K562 (cell line): ENCODE measurements around the gene C11orf86. TPM values are rescaled to one million over a fixed set of nuclear protein-coding genes. Genes with fewer than 3 reads are reported as not detected.

Source experiments
- ATAC-seq: fragments of 200-7000 bp; cut with Tn5 transposase; 3 replicates; pipeline ENCODE4 v1.9.1; 2020; ENCODE audit warnings: moderate library complexity
- BruUV-seq: library from RNA; stranded (reverse); fragments of 400-500 nt; replicated peaks from 2 replicates; lab custom pipeline; 2021; lab: Mats Ljungman, UMichigan
- CTCF ChIA-PET: fragments of 300-600 bp; formaldehyde crosslinking; extraction: SDS; loops from one replicate; lab custom pipeline; 2021; ENCODE audit warnings: low intra/inter-chr PET ratio; lab: Yijun Ruan, JAX
- POLR2A ChIA-PET: fragments of 300-600, 350-650 bp; sonication (Branson Sonifier 250); formaldehyde crosslinking; extraction: SDS; loops from one replicate; lab custom pipeline; 2021; ENCODE audit warnings: antibody characterized with exemption, inconsistent platforms; lab: Yijun Ruan, JAX
- DNase-seq, 4 experiments: peaks; one replicate each; pipeline versions ENCODE4 v3.0.0 to v3.0.0-alpha.2; 2011 to 2018; ENCODE audit warnings: low spot score in 3 of 4, mixed read lengths in 3 of 4; ENCODE audit errors: extremely low read depth in 1 of 4
- FAIRE-seq: peaks from 2 replicates; lab custom pipeline; 2011; peaks lifted over from hg19 to GRCh38; lab: Jason Lieb, UNC
- H2AFZ ChIP-seq: 2 replicates; pipeline ENCODE4 v1.6.0; 2011; ENCODE audit warnings: low read depth, low read length, control low read depth, inconsistent platforms
- H3K27ac ChIP-seq: fragments of 200-600 bp; 3 replicates; pipeline ENCODE4 v1.8.0; 2011; ENCODE audit warnings: low read depth, mild to moderate bottlenecking, control low read depth, inconsistent platforms, low read length, moderate library complexity, mixed read lengths; ENCODE audit errors: extremely low read depth
- H3K27me3 ChIP-seq, 2 experiments: fragments of 300-600 bp in 1 of 2; 2 replicates in 1 of 2; 3 replicates in 1 of 2; pipeline versions ENCODE4 v1.6.0 to v1.8.0; 2011; ENCODE audit warnings: inconsistent platforms in 2 of 2, low read length in 2 of 2, mild to moderate bottlenecking in 1 of 2, mixed read lengths in 1 of 2, moderate library complexity in 1 of 2; ENCODE audit not compliant: control insufficient read depth in 2 of 2, insufficient read depth in 2 of 2
- H3K36me3 ChIP-seq: fragments of 300-600 bp; 3 replicates; pipeline ENCODE4 v1.8.0; 2011; ENCODE audit warnings: mild to moderate bottlenecking, low read length, inconsistent platforms; ENCODE audit not compliant: control insufficient read depth, insufficient read depth
- H3K4me1 ChIP-seq, 2 experiments: fragments of 200-600 bp in 1 of 2; replicated peaks in 1 of 2; 2 replicates in 1 of 2; 3 replicates in 1 of 2; pipeline versions ENCODE4 v1.5.1 to v1.8.0; 2011; ENCODE audit warnings: inconsistent platforms in 2 of 2, low read length in 2 of 2, mild to moderate bottlenecking in 1 of 2, mixed read lengths in 1 of 2, moderate library complexity in 1 of 2; ENCODE audit not compliant: control insufficient read depth in 2 of 2, insufficient read depth in 2 of 2
- H3K4me2 ChIP-seq: 2 replicates; pipeline ENCODE4 v1.6.1; 2011; ENCODE audit warnings: low read length, control low read depth, inconsistent platforms, mixed read lengths; ENCODE audit not compliant: insufficient read depth
- H3K4me3 ChIP-seq: fragments of 200-600 bp; sonication (generic), shearing (Covaris generic); 2 replicates; pipeline ENCODE4 v1.5.1; 2016; ENCODE audit warnings: control low read depth, inconsistent platforms
- H3K79me2 ChIP-seq: fragments of 200-600 bp; 3 replicates; pipeline ENCODE4 v1.8.0; 2011; ENCODE audit warnings: low read length, inconsistent platforms; ENCODE audit not compliant: control insufficient read depth, insufficient read depth
- H3K9ac ChIP-seq, 2 experiments: 2 replicates each; pipeline versions ENCODE4 v1.6.0 to v1.6.1; 2011; ENCODE audit warnings: low read depth in 2 of 2, low read length in 2 of 2, control low read depth in 1 of 2, inconsistent platforms in 1 of 2, mild to moderate bottlenecking in 1 of 2, mixed read lengths in 1 of 2; ENCODE audit not compliant: insufficient read depth in 1 of 2
- H3K9me1 ChIP-seq: one replicate; pipeline ENCODE4 v1.6.0; 2011; ENCODE audit warnings: inconsistent platforms, mild to moderate bottlenecking, low read length, moderate library complexity; ENCODE audit not compliant: control insufficient read depth, insufficient read depth
- H3K9me3 ChIP-seq: replicated peaks from 2 replicates; pipeline ENCODE4 v1.5.1; 2011; ENCODE audit warnings: low read depth, low read length, inconsistent platforms; ENCODE audit not compliant: control insufficient read depth, insufficient read depth
- H4K20me1 ChIP-seq: replicated peaks from 2 replicates; pipeline ENCODE4 v1.6.1; 2011; ENCODE audit warnings: low read length, inconsistent platforms, mixed read lengths; ENCODE audit not compliant: control insufficient read depth, insufficient read depth
- HEY1 ChIP-seq: fragments of 250-450 bp; sonication (Bioruptor Pico); IDR thresholded peaks from 2 replicates; pipeline ENCODE4 v1.5.0; 2020; ENCODE audit warnings: mild to moderate bottlenecking, moderate library complexity, borderline replicate concordance
- NCOA6 ChIP-seq: fragments of 450-650 bp; IDR thresholded peaks from 2 replicates; pipeline ENCODE4 v1.6.1; 2017; ENCODE audit warnings: mild to moderate bottlenecking
- ZBTB5 ChIP-seq: fragments of 450-650 bp; IDR thresholded peaks from 2 replicates; pipeline ENCODE4 v1.6.1; 2017; ENCODE audit warnings: antibody characterized with exemption
- ZFPM2 ChIP-seq: fragments of 250-450 bp; sonication (Bioruptor Pico); IDR thresholded peaks from 2 replicates; pipeline ENCODE4 v1.5.1; 2022; ENCODE audit warnings: mild to moderate bottlenecking
- ZNF592 ChIP-seq: fragments of 450-650 bp; IDR thresholded peaks from 2 replicates; pipeline ENCODE4 v1.6.1; 2017; ENCODE audit warnings: antibody characterized with exemption, mild to moderate bottlenecking
- WGBS: fragments of 100-300 bp; shearing (Covaris generic); methylation state at CpG from one replicate; pipeline ENCODE4 v1.1.6; 2016; ENCODE audit warnings: low coverage, mixed read lengths; ENCODE audit not compliant: insufficient coverage; ENCODE audit errors: missing lambda C conversion rate; 5-methylcytosine and 5-hydroxymethylcytosine counted together
- in situ Hi-C: fragments of 300-500 bp; cut with MboI; formaldehyde crosslinking; loops from 4 replicates; pipeline ENCODE4 v1.15.0; 2018; ENCODE audit warnings: inconsistent platforms, mixed read lengths
- intact Hi-C: fragments of 100-400 bp; cut with micrococcal nuclease; formaldehyde crosslinking; loops from 2 replicates; pipeline ENCODE4 v1.14.2; 2022
- polyA plus RNA-seq, 8 experiments: library from polyadenylated mRNA; depleted of rRNA in 4 of 8; stranded (reverse) in 5 of 8; unstranded in 3 of 8; fragments of >200 nt; fragmentation: Nextera tagmentation in 2 of 8; fragmentation: Illumina TruSeq in 1 of 8; extraction: Ambion mirVana in 2 of 8; extraction: Trizol in 1 of 8; gene quantifications; 2 replicates each; pipeline versions ENCODE4 v1.2.1 to v1.2.3, GENCODE V29; 2011 to 2014; ENCODE audit warnings: inconsistent platforms in 1 of 8, missing spikeins in 1 of 8
- total RNA-seq, 7 experiments: library from RNA; depleted of rRNA in 6 of 7; stranded (reverse); fragments of >200 nt in 6 of 7; fragmentation: Illumina TruSeq in 2 of 7; extraction: Trizol in 2 of 7; gene quantifications; 2 replicates each; pipeline versions ENCODE4 v1.2.1 to v1.2.3, GENCODE V29; 2011 to 2021; ENCODE audit warnings: low replicate concordance in 1 of 7

Gene C11orf86
- total and polyA plus RNA-seq, 9 of the 15 experiments (the other 6 are each of a cell fraction or from before 2014, with no cell fraction given): not detected

- no peaks in the 10 kb centered on the region for H3K79me2 ChIP-seq
- no peak overlapping the region for H3K4me3 ChIP-seq
- no peak overlapping the region; a peak in 1 of 4 replicates for H3K9ac ChIP-seq
- 58% methylated on average over 2 of the region's 5 CpGs for WGBS
- no peaks in the 10 kb centered on the region for H3K9me3 ChIP-seq
- H3K9me1 ChIP-seq: peaks cover 4% of the 10 kb centered on the region
- no peak for ATAC-seq
- no peaks in the 10 kb centered on the region for H3K27me3 ChIP-seq
- BruUV-seq: no TSS peak
- in situ Hi-C loops: no loop called here
- no peak overlapping the region for H3K4me2 ChIP-seq
- no peak for TF ChIP-seq ZFPM2
- TF ChIP-seq NCOA6: no peak
- TF ChIP-seq HEY1 (CRISPR knock-in tag): no peak
- TF ChIP-seq, all 486 proteins: peak for 0
- peak overlapping the region; percentile 54; the same call in 1 of the 2 replicates for H2AFZ ChIP-seq
- H4K20me1 ChIP-seq: no peaks in the 10 kb centered on the region
- peaks cover 11 to 18% of the 10 kb centered on the region in 2 experiments; a peak in 3 of 5 replicates for H3K4me1 ChIP-seq
- DNase-seq (peak in 1 of 4 experiments; percentile 8), FAIRE-seq (no peak)
- CTCF ChIA-PET: no interaction called here
- H3K36me3 ChIP-seq: no peaks in the 10 kb centered on the region
- POLR2A ChIA-PET: interaction anchor here (0.6 kb wide), 1 partner anchor 48 kb away, joined by 4 read pairs; no protein-coding TSS in a partner anchor
- no peak overlapping the region for H3K27ac ChIP-seq
- intact Hi-C loops: no loop called here
These were observed 7.3 kb upstream of the C11orf86 start for GRCh38 chr11:66967670-66968425.

- BruUV-seq: no TSS peak
- POLR2A ChIA-PET: no interaction called here
- Histone ChIP-seq H3K4me1 (peaks cover 11 to 15% of the 10 kb centered on the region in 2 experiments; a peak in 3 of 5 replicates), H2AFZ (no peak overlapping the region), H3K27ac (no peak overlapping the region), H3K9ac (no peak overlapping the region), H4K20me1 (no peaks in the 10 kb centered on the region), H3K9me3 (no peaks in the 10 kb centered on the region), H3K4me2 (no peak overlapping the region), H3K9me1 (peaks cover 4% of the 10 kb centered on the region), H3K4me3 (no peak overlapping the region), H3K27me3 (no peaks in the 10 kb centered on the region), H3K36me3 (no peaks in the 10 kb centered on the region), H3K79me2 (no peaks in the 10 kb centered on the region)
- WGBS: 75% methylated on average over 6 of the region's 6 CpGs
- FAIRE-seq: no peak
- DNase-seq: no peak
- ATAC-seq: no peak
- intact Hi-C loops (no loop called here), in situ Hi-C loops (no loop called here)
- TF ChIP-seq ZNF592 (0 out of 2 replicates have a peak, but pooled peaks have one; percentile 23), ZBTB5 (no peak)
- CTCF ChIA-PET: no interaction called here
These were observed 5.4 kb upstream of the C11orf86 start for GRCh38 chr11:66969584-66970225.
